GM12892 (cell line): ENCODE measurements around the gene PPFIA3.

Experiments
- DNase-seq: peaks from one replicate; pipeline ENCODE4 v3.0.0; 2011; ENCODE audit not compliant: insufficient read length
- FAIRE-seq: peaks from 2 replicates; lab custom pipeline; 2011; peaks lifted over from hg19 to GRCh38; lab: Jason Lieb, UNC
- POLR2A ChIP-seq: IDR thresholded peaks from 2 replicates; pipeline ENCODE4 v1.6.1; 2011; ENCODE audit warnings: low read depth, low read length, control low read depth
- POLR2AphosphoS5 ChIP-seq: IDR thresholded peaks from 2 replicates; pipeline ENCODE4 v1.6.1; 2011; ENCODE audit warnings: low read depth, low read length, control low read depth
- TAF1 ChIP-seq: IDR thresholded peaks from 2 replicates; pipeline ENCODE4 v1.6.1; 2011; ENCODE audit warnings: low read depth, mild to moderate bottlenecking, control low read depth, low read length, borderline replicate concordance

Gene PPFIA3

GRCh38 chr19:49148044-49148682, 28.8 kb downstream of the PPFIA3 start:
- TF ChIP-seq POLR2AphosphoS5 (no peak), TAF1 (no peak), POLR2A (no peak)
- FAIRE-seq (no peak), DNase-seq (no peak)

DNA sequence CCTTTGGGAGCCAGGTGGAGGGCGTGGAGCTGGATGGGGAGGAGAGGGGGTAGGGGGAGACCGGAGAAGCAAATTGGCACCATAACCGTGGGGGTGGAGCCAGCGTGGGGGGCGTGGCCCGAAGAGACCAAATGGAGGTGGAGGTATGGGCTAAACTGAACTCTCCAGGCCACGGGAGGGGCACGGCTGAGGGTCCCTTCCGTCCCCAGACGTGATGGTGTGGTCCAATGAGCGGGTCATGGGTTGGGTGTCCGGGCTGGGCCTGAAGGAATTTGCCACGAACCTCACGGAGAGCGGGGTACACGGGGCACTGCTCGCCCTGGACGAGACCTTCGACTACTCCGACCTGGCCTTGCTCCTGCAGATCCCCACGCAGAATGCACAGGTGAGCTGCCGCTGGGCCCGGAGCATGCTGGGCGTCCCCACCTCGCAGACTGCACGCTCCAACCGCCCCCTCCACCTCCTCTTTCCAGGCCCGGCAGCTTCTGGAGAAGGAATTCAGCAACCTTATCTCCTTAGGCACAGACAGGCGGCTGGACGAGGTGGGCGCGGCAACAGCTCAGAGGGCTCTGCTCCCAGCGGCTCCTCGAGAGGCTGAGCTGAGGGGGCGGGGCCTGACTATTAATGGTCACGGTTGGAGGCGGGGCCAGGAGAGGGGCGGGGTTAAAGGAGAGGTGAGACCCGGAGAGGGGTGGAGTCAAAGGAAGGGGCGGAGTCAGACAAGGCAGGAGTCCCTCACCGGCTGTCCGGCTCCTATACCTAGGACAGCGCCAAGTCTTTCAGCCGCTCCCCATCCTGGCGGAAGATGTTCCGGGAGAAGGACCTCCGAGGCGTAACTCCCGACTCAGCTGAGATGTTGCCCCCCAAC, 29.7 kb downstream of the PPFIA3 start:
- FAIRE-seq (no peak), DNase-seq (peak; percentile 70)
- no peak for TF ChIP-seq POLR2AphosphoS5
- no peak for TF ChIP-seq POLR2A
- TF ChIP-seq TAF1: no peak

GRCh38 chr19:49149652-49150105, 30.3 kb downstream of the PPFIA3 start:
- no peak for FAIRE-seq
- DNase-seq: no peak
- TF ChIP-seq POLR2A (no peak), TAF1 (no peak), POLR2AphosphoS5 (no peak)

DNA sequence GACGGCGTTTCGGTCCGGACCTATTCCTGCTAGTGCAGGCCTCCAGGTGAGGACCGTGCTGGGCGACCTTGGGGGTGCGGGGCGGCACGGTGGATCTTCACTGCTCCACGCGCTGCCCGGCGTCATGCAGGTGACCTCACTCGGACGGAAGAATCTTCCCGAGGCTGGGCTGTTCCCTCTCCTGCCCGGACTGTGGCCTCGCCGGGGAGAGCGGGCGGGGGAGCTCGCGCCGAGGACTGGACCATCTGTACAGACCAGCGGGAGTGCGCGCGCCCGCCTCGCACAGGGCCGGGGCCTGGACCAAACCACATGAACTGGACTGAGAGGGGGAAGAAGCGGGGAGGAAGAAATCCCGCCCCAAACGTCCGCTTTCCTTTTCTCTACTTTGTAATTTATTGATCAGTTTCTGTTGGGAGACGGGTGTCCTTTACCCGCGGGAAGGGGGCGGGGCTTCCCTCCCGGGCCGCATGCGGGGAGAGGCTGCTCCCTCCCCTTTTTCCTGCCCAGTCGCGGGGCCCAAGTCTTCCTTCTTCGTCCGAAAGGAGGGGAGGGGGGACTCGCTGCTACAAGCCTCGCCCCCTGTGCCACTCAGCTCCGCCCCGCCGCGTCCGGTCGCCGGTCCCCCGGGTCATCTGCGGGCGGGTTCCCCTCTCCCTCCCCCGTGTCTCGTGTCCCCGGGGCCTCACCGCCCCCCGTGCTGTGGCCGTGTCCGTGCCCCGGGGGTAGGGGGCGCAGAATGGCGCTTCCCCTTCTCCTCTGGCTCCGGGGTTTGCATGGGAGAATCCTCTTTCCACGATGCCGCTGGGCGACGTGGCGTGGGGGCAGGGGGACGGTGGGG, 31.0 kb downstream of the PPFIA3 start:
- TF ChIP-seq POLR2A: no peak
- no peak for TF ChIP-seq POLR2AphosphoS5
- TF ChIP-seq TAF1: no peak
- DNase-seq (no peak), FAIRE-seq (no peak)

DNA sequence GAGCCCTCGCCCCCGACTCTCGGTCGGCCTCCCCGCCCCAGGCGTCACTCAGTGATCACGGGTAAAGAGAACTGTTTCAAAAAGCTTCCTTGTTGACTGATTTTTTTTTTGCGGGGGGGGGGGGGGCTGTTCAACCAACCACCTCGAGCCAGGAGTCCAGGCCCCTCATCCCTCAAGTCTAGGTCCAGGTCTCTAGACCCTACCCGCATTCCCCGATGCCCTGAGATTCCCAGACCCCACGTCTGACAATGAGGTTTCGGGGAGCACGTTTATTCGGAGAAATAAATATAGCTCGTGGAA, 31.6 kb downstream of the PPFIA3 start:
- DNase-seq (no peak), FAIRE-seq (no peak)
- TF ChIP-seq POLR2A (no peak), POLR2AphosphoS5 (no peak), TAF1 (no peak)

GRCh38 chr19:49151267-49152118, 32.1 kb downstream of the PPFIA3 start:
- DNase-seq (no peak), FAIRE-seq (no peak)
- TF ChIP-seq POLR2AphosphoS5 (no peak), POLR2A (no peak), TAF1 (no peak)

DNA sequence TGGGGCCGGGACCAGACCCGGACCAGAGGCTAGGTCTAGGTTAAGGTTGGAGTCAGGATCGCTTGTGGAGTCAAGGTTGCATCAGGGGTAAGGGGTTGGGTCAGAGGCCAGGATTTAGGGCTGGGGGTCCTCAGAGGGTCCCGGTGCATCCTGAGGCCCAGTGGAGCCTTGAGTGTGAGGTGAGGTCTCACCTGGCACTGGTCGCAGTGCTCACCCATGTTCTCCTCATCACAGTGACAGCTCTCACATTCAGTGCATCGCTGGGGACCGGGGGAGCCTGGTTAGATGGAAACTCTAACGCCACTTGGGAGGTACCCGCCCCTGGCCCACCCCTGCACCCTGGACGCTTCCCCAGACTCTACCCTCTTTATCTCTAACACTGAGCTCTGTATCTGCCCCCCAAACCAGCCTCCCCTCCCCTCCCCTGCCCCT, 32.8 kb downstream of the PPFIA3 start:
- no peak for TF ChIP-seq POLR2AphosphoS5
- TF ChIP-seq TAF1: no peak
- no peak for TF ChIP-seq POLR2A
- no peak for FAIRE-seq
- DNase-seq: no peak

DNA sequence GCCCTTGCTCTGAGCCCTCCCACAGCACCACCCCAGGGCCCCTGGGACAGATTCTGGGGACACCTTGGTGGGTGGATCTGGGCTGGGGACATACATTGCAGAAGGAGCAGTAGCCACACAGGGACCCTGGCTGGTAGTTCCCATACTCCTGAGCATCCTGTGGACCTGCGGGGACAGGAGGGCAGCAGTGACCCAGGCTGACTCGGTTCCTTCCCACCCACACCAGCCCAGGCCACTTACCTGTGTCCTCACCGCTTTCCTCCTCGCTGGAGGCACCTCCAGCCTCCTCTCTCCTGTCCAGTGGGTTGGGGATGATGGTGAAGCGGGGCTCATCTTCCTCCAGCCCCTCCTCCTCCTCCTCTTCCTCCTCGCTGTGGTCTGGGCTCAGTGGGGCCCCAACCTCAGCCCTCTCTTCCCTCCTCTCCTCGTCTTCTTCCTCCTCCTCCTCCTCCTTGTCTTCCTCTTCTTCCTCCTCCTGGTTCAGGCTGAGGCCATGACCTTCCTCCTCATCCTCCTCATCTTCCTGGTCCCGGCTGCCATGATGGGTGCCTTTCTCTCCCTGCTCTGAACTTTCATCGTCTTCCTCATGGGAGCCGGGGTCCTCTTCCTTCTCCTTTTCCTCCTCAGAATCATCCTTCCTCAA, 33.9 kb downstream of the PPFIA3 start:
- TF ChIP-seq TAF1 (no peak), POLR2AphosphoS5 (no peak), POLR2A (no peak)
- no peak for FAIRE-seq
- no peak for DNase-seq

- no peak for TF ChIP-seq TAF1
- no peak for TF ChIP-seq POLR2AphosphoS5
- TF ChIP-seq POLR2A: no peak
- FAIRE-seq: no peak
- DNase-seq: no peak
Measured at GRCh38 chr19:49154279-49154678, 34.9 kb downstream of the PPFIA3 start.
